ENCODE results near the gene EEF1E1. TPM values are rescaled to one million over a fixed set of nuclear protein-coding genes. Genes with fewer than 3 reads are reported as not detected.

EEF1E1 gene
- total and polyA plus RNA-seq, 2 of the 8 experiments (the other 6 are each of a cell fraction or from before 2014, with no cell fraction given), result 96.8 to 112 TPM

- Histone ChIP-seq H3K27ac (ENCODE audit: low read depth, low read length) (no peak overlapping the region), H2BK20ac (ENCODE audit: low read length) (no peak overlapping the region), H2AFZ (ENCODE audit: low read length) (no peak overlapping the region), H3K18ac (ENCODE audit: extremely low read depth, low read length) (no peak overlapping the region), H3K56ac (replicated peaks; ENCODE audit: insufficient read length, low read depth, low read length) (no peak overlapping the region), H3K79me1 (ENCODE audit: low read depth, low read length) (peaks cover 2% of the 10 kb centered on the region; the same call in 1 of the 2 replicates), H3K14ac (ENCODE audit: insufficient read length) (no peak overlapping the region), H3K9ac (replicated peaks in 1 of 4; ENCODE audit: extremely low read depth in 1 of 4, low read depth in 3 of 4, low read length in 3 of 4) (no peak overlapping the region), H3K23me2 (ENCODE audit: low read depth, low read length) (no peaks in the 10 kb centered on the region), H3K4me1 (replicated peaks in 1 of 4; ENCODE audit: control insufficient read depth in 3 of 4, insufficient read depth in 4 of 4, low read length in 3 of 4) (0 out of 7 replicates have a peak, but pooled peaks cover 0 to 2% (median 2%) of the 10 kb centered on the region in 4 experiments), H2BK12ac (ENCODE audit: low read depth, low read length) (no peak overlapping the region), H3K36me3 (ENCODE audit: control insufficient read depth in 2 of 4, insufficient read depth in 4 of 4, low read length in 3 of 4) (peaks cover 0 to 12% (median 2%) of the 10 kb centered on the region in 4 experiments; a peak in 2 of 8 replicates), H3K9me3 (ENCODE audit: insufficient read depth in 2 of 2, low read depth in 1 of 2, low read length in 1 of 2) (no peaks in the 10 kb centered on the region), H4K91ac (replicated peaks; ENCODE audit: insufficient read length, low read length) (no peak overlapping the region), H3K4me2 (ENCODE audit: insufficient read depth in 1 of 2, low read depth in 2 of 2, low read length in 2 of 2) (no peak overlapping the region), H4K8ac (ENCODE audit: extremely low read depth, insufficient read depth, low read length) (no peak overlapping the region), H4K20me1 (replicated peaks in 1 of 2; ENCODE audit: control insufficient read depth in 1 of 2, insufficient read depth in 2 of 2, low read length in 2 of 2) (peaks cover 0 to 3% of the 10 kb centered on the region in 2 experiments), H2AK5ac (ENCODE audit: low read depth, low read length) (no peak overlapping the region), H3K23ac (ENCODE audit: insufficient read length) (no peak overlapping the region), H2BK15ac (ENCODE audit: low read length) (no peak overlapping the region), H3K79me2 (ENCODE audit: control insufficient read depth in 1 of 2, insufficient read depth in 2 of 2, low read length in 2 of 2) (no peaks in the 10 kb centered on the region), H3K4me3 (ENCODE audit: extremely low read depth in 1 of 4, insufficient read depth in 2 of 4, low read depth in 3 of 4, low read length in 4 of 4) (no peak overlapping the region), H3K27me3 (replicated peaks in 1 of 4; ENCODE audit: control insufficient read depth in 3 of 4, extremely low read depth in 1 of 4, insufficient read depth in 3 of 4, low read length in 3 of 4) (no peaks in the 10 kb centered on the region), H2BK5ac (ENCODE audit: low read depth, low read length) (no peak overlapping the region), H2BK120ac (replicated peaks; ENCODE audit: low read depth, low read length) (no peak overlapping the region), H3K4ac (replicated peaks; ENCODE audit: insufficient read length, low read depth, low read length) (no peak overlapping the region), H4K5ac (ENCODE audit: insufficient read length, low read depth, low read length) (no peak overlapping the region)
- no peak for DNase-seq (ENCODE audit: low read depth in 1 of 2, low spot score in 2 of 2)
- ChIA-PET POLR2A (ENCODE audit: partially characterized antibody) (no interaction called here), CTCF (ENCODE audit: partially characterized antibody) (no interaction called here)
- FAIRE-seq, result no peak
- 82% methylated on average over 3 of the region's 3 CpGs; no CpG with 5 or more reads in 1 of the 2 experiments for WGBS, 2 experiments (ENCODE audit: extremely low coverage in 1 of 2, insufficient coverage in 1 of 2, insufficient read length in 1 of 2, insufficient replicate concordance in 2 of 2, low coverage in 1 of 2, low lambda C conversion rate in 2 of 2, missing lambda C conversion rate in 1 of 2)
- TF ChIP-seq SP2 (IDR thresholded peaks at IDR 0.05; ENCODE audit: low read length), result no peak
- TF ChIP-seq SIRT6 (IDR thresholded peaks at IDR 0.05; ENCODE audit: low read length), result no peak
- TF ChIP-seq KDM5A (IDR thresholded peaks at IDR 0.05; ENCODE audit: low read length), result no peak
- TF ChIP-seq ATF2 (IDR thresholded peaks at IDR 0.05; ENCODE audit: low read length), result no peak
- no peak for TF ChIP-seq PHF8 (conservative IDR thresholded peaks at IDR 0.05; ENCODE audit: low read depth, low read length)
- TF ChIP-seq ASH2L (IDR thresholded peaks at IDR 0.05; ENCODE audit: low read length), result no peak
- TF ChIP-seq MAFK (IDR thresholded peaks at IDR 0.05; ENCODE audit: low read depth, low read length), result no peak
- no peak for TF ChIP-seq CTCF (IDR thresholded peaks at IDR 0.05; ENCODE audit: control extremely low read depth in 1 of 3, insufficient read depth in 1 of 3, low read depth in 1 of 3, low read length in 3 of 3)
- no peak for TF ChIP-seq TEAD4 (IDR thresholded peaks at IDR 0.05; ENCODE audit: low read depth, low read length)
- no peak for TF ChIP-seq SIN3A (conservative IDR thresholded peaks at IDR 0.05 in 1 of 2, IDR thresholded peaks at IDR 0.05 in 1 of 2; ENCODE audit: low read depth in 1 of 2, low read length in 2 of 2)
Measured at GRCh38 chr6:8043221-8043620, 59.1 kb downstream of the EEF1E1 start.
